NOMO-1 treated with dmso at 0.1 percent for 144 hours (cell line): ENCODE results near the gene ZC3H8.

Source experiments
- DNase-seq: peaks from one replicate; lab custom pipeline; 2025; ENCODE audit not compliant: unreplicated experiment; lab: John Stamatoyannopoulos, UW

ZC3H8 gene

DNA sequence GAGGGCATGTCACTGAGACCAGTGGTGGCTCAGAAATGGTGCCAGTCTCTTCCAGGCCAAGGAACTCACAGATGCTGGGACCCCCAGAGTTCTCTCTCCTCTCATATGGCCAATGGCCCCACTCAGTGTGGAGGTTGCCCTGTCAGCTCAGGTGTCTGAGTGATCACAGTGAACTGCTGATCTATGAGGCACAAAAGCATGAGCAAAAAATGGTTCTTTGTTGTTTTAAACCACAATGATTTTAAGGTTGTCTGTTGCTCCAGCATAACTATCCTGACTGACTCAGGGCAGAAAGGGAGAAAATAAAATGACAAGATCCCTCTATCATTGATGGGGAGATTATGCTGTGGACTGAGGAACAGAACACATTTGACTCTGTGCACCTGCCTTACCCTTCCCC, 58.9 kb downstream of the ZC3H8 start:
- DNase-seq, result no peak

DNA sequence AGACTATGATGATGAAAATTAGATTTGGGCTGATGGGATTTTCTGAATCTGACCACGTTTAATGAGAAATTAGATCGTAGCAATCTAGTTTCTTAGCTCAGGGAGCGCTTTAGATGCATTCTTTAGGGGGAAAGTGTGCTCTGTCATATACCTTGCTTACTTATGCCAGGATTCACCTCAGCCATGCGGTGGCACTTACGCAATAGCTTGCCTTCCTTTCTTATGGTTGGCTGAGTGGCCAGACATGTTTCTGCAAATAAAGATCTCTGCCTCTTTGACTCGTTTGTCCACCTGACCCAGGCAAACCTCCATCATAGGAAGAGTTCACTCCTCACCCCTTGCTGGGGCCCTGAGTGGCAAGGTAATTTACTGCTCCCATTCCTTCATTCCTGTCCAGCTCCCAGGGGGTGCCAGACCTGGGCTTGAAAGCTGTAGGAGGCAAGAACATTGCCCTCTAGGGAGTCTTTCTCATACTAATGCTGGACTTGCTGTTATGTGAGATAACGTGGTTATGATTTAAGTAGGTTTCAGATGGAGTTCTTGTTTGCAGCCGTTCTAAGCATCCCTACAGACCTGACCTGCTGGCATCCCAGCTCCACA, 59.6 kb downstream of the ZC3H8 start:
- DNase-seq, result no peak

DNA sequence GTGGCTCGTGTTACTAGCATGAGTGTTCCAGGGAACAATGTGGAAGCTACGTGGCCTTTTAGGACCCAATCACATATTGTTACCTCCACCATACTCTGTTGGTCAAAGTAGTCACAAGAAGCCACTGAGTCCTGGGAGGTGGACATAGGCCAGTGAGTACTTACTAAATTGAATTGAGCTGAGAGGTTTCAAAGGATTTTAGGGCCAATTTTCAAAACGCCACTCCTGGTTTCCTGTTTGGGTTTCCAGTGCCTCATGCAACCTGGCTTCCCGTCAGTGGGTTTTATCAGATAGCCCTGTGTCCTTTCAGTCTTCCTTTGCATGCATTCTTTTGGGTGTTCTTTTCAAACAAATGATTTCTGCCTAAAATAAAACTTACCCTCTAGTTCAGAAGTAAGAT, 60.4 kb downstream of the ZC3H8 start:
- no peak for DNase-seq

DNA sequence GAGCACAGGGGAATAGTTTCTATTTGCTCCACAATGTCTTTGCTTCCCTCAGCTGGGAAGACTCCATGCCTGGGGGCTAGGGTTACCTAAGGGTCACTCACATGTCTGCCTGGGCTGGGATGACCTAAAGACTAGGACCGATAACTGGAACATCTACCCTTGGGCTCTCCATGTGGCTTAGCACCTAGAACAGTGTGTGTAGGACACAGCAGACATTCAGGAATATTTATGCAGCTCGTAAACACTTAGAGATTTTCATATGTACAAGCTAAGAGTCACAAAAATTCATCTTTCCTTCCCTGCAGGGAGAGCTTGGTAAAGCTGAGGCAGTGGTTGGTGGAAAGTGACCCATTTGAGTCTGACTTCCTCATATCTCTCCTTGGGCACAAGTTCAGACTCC, 60.8 kb downstream of the ZC3H8 start:
- no peak for DNase-seq

DNA sequence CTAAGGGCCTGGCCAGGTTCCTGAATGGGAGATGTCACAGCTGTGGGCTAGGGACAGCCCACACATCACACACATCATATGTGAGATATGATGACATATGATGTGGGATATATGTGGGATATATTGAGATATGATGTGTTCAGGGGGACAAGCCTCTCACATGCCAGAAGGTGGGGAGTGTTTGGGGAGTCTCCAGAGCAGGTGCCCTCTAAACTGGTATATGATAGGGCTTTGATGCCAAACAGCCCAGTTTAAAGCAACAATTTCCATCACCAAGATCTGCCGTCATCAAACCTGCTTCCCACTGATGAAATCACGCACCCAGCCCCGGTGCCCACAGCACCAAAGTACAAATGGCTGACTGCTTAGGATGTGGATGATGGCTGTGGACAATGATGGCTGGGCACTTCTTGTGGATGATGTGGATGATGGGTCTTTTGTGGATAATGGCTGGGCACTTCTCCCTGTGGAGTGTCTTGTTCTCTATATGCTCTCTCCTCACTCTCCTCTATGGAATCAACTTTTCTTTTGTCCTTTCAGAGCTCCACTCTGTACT, 65.8 kb downstream of the ZC3H8 start:
- no peak for DNase-seq

DNA sequence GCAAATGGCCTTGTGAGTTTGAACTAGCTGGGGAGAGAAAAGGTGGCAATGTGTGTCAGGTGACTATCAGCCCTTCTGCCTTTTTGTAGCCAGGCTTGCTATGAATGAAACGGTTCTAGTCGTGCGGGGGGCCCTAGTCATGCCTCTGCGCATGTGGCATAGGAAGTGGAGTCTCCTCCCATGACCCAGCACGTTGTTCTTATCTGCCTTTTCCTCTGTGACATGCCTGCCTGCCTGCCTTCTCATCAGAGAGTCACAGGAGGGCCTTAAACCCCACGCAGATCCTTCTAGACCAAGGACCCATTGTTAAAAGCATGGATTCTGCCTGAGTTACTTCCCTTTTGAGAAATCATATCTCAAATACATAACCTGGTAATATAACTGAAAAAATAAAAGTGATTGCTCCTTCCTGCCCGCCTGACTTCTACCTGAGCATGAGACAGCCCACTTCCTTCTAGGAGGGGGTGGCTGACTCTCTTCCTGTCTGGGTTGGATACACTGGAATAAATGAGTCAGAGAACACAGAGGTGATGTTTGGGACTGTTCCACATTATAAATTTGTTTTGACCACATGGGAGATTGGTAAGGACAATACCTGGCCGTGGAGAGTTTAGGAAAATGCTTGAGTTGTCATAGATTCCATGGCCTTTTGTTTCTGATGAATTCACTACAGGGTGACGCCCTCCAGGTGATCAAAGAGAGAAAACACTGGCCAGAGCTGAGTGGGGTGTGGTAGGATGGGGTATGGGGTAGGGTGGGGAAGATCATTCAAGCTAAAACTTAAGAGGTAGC, 66.8 kb downstream of the ZC3H8 start:
- DNase-seq, result no peak

DNA sequence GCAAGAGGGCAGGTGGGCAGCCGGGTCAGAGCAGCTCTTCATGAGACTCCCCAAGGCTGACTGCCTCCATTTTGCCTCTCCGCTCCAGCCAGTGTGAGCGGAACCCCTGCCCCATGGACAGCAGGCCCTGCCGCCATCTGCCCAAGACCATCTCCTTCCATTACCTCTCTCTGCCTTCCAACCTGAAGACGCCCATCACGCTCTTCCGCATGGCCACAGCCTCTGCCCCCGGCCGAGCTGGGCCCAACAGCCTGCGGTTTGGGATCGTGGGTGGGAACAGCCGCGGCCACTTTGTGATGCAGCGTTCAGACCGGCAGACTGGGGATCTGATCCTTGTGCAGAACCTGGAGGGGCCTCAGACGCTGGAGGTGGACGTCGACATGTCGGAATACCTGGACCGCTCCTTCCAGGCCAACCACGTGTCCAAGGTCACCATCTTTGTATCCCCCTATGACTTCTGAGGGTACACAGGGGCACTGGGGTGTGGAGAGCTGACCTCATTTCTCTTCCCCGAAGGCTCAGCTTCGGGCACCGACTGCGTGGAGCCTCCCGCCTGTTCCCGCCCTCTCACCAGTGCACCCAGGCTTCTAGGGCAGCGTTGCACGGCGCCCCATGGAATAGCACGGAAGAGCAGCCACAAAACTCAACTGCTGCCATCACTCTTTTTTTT, 67.7 kb downstream of the ZC3H8 start:
- DNase-seq, result no peak

DNA sequence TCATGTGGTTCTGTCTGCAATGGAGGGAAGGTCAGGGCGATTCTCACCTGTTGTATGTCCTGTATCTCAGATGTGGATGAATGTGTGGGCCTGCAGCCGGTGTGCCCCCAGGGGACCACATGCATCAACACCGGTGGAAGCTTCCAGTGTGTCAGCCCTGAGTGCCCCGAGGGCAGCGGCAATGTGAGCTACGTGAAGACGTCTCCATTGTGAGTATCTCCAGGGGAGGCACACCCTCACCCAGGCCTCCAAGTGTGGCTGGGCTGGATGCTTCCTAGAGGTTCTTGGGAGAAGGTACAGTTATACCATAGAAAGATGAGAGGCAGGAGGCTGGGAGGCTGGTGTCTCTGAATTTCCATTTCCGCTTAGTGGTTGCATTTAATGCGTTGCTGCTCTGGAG, 69.7 kb downstream of the ZC3H8 start:
- no peak for DNase-seq

DNA sequence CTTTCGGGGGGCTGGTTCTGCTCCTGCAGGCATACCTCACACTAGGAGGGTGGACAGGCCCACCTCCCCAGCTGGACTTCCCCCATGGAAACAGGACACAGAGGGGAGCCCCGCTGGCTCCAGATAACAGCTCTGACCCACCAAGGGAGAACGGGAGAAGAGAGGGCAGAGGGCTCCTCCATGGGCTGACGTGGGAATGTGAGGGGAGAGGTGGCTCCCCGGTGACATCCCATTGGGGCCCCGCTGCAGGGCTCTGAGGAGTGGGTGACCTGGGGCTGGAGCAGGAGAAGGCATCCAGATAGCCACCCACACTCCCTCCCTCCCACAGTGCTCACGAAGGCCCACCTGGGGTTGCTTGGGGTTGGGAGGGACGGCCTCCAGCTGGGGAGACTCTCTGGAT, 70.7 kb downstream of the ZC3H8 start:
- DNase-seq, result no peak

DNA sequence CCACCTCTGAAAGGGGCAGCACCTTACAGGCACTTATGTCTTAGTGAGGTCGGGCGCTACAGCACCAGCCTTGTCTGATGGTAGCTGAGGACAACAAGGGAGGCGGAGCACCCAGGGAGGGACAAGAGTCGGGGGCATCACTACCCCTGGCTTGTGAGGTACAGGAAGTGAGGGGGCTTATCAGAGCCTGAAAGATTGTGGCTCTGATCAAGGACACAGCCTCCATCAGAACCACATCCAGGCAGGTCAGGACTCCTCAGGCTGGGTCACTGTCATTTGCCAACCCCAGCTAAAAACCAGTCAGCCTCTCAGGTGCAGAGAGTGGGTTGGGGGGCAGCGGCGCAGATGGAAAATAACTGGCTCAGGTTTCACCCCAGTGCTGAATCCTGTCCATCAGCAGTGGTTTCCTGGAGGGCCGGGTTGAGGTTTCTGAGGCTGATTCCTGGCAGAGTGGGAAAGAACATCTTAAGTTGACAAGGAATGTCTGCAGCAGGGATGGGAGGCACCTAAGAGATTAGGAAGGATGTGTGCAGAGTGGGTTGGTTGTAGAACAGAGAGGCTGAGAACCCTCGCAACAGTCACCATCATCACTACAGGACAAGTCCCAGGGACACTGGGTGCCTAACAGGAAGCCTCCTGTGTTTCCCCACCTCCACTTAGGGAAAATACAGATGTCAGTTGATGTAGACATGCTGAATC, 71.4 kb downstream of the ZC3H8 start:
- DNase-seq, result no peak

DNA sequence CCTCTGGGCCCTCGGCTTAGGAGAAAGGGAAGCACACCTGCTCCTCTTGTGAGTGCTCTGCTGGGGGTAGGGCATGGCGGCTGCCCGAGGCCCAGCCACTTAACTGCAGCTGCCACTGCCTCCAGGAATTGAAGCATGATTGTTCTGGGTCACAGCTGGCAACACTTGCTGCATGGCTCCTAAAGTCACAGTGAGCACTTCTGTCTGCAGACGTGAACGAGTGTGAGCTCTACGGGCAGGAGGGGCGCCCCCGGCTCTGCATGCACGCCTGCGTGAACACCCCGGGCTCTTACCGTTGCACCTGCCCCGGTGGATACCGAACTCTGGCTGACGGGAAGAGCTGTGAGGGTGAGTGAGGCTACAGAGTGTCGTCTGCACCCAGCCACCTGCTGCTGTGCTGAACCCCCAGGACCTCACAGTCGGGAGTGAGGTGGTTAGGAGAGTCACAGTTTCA, 72.2 kb downstream of the ZC3H8 start:
- DNase-seq, result no peak

DNA sequence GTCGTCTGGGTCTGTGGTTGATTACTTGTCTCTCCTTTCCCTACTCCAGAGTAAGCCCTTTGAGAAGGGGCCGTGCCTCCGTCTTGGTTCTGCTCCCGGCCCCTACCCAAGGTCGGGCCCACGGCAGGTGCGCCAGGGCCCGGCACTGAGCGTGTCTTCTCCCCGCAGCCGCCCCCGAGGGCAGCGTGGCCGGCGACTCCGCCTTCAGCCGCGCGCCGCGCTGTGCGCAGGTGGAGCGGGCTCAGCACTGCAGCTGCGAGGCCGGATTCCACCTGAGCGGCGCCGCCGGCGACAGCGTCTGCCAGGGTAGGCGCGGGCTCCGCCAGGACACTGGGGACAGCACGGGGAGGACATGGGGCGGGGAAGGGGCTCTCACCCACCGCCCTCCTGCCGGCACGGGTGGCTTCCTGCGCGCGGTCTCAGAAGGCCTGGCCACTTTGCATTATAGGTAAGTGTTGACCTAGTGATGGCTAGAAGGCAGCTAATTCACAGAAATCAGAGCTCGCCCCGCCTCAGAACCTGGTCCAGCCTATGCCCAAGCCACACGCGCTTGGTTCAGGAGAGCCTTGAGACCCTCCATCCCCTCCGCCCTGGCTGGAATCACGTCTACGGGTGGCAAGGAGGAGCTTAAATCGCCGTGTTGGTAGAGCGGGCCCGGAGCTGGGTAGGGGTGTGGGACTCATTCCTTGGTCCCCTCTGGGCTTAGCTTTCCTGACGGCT, 73.1 kb downstream of the ZC3H8 start:
- DNase-seq, result no peak

DNA sequence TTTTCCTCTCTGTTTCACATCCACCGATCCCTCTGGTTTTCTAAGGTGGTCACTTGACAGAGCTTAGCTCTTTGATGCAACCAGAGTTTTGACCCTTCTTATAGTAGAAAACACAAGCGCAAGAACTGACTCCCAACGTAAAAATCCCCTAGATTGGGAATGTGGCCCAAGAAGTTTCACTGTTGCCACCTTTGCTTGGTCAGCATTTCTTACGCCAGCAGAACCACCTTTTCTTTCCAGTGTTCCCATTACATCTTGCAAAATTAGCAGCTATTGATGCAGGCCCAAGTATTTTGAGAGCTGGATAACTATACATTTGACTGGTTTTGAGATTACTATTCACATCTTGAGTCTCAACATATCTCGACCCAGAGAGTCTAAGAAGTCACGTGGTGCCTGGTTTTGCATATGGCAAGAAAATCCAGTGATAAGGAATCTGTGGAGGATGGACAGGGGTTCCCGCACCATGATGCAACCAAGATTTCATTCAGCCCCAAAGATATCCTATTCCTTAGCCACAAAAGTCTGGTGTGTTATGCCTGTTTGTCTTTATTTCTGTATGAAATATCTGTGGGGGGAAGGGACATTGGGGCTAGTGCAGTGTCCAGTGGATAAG, 78.8 kb downstream of the ZC3H8 start:
- no peak for DNase-seq

DNA sequence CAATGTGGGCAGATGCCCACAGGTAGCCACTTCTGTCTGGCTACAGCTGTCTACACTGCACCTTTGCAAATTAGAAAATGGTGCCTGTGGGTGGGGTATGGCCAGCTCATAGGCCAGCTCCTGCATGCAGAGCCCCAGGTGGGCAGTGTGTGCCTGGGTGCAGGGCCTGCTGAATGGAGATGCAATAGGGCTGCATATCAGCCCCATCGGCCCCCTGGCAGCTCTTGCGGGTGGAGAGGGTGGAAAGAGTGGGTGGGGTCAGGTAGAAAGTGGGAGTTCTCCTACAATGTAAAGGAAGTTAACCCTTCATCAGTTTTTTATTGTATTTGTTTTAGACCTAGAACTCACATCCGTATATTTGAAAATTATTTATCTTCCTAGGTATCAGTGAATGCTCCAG, 79.5 kb downstream of the ZC3H8 start:
- no peak for DNase-seq

DNA sequence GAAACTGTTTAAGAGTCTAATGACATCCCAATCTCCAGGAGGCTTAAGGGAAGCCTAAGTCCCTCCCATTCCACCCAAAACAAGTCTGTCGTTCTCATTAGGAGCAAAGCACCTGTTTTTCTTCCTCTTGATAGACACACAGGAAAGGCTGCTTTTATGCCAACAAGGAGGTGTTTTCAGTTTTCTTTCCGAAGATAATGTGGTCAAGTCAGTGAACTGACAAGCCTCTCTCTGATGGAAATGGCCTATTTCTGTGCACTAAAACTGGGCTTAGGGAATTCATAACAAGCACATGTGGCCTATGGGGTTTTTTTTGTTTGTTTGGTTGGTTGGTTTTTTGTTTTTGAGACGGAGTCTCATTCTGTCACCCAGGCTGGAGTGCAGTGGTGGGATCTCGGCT, 80.5 kb downstream of the ZC3H8 start:
- DNase-seq, result no peak

DNA sequence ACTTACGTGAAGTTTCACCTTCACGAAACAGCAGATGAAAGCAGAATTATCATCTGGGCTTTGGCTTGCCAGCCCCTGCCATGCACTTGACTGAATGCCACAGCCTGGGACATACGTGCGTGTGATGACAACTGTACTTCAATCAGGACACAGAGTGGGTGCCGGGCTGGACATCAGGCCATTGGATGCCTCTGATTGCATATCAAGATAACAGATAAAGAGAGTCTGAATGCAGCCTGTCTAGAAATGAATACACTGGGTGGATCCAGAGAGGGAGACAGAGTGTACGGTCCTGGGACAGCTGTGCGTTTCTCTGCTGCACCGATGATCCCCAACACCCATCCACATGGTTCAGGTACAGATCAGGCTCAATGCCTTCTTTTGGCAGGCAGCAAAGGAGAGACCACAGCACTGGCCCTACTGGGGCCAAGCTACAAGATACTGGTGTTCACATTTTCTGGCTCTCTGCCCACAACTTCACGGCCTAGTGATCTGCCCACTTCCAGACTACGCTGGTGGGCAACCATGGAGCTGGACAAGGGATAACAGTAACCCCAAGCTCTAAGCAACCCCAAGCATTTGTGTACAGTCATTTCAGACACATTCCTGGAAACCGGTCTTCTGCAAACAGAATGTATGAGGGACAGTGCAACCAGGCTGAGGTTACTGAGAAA, 81.1 kb downstream of the ZC3H8 start:
- no peak for DNase-seq

DNA sequence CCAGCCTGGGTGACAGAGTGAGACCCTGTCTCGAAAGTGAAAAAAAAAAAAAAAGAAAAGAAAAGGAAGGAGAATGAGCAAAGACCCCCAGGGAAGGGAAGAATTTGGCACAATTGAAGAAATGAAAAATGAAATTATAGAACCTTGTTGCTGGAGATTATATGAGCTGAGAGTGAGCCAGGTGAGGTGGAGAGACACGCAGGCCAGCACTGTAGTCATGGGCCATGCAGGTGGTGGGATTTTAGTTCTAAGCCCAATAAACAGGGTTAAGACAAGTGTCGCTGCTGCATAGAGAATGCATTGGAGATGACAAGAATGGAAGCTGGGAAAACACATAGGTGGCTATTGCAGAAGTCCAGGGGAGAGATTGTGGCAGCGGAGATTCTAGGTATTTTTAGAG, 84.3 kb downstream of the ZC3H8 start:
- no peak for DNase-seq

DNA sequence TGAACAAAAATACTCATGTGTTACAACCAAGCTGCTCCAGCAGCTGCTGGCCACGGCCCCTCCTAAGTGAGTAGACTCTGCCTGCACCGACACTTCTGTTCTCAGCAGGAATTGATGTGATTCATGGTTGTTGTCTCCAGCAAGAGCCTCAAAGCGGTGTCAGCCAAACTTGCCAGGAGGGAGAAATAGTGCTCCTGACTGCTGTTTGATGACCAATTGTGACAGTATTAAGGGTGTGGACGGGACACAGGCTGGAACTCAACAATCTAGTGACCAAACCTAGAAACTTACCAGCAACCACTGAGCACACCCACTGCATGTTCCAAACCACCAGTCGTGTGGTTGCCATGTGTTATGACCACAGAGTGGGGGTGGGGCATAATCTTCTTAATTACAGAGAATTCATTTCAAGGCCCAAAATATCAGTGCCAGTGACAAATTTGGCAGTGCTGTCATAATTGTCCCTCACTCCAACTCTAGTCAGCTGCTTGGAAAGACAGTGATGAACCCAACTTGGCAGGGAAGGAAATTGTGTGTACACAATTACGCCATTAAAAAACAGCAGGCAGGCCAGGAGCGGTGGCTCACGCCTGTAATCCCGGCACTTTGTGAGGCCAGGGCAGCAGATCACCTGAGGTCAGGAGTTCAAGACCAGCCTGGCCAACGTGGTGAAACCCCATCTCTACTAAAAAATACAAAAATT, 86.3 kb downstream of the ZC3H8 start:
- no peak for DNase-seq

DNA sequence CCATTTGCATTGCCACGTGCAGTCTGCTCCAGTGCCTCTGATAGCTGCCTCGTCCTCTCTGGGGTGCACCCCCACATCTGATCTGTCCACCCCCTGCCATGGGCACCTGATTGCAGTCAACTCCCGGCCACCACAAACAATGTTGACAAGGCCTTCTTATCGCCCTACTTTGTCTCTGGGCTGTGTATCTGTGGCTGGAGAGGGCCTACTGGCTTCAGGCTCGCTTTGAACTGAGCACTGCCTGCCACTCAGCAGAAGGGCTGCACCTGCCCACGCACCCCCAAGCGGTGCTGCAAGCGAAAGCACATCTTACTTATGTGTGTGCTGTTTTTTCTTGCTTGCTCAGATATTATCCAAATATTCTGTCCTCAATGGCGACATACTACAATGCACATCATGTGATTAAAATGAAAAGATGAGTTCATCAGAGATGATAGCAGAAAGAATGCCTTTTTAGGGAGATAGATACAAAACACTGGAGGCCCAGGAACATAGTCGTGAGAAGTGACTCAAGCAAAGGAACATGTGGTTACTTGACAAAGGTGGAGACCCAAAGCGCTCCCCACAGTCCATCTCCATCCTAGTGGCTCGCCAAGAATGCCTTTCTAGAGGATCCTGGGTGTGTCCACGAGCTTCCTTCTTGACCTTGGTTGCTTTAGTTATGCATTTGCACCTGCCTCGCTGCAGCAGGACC, 87.9 kb downstream of the ZC3H8 start:
- DNase-seq, result no peak
